ENCODE measurements around the gene CAPN15.

Gene CAPN15

GRCh38 chr16:543301-544164 is 16.0 kb downstream of the CAPN15 start:
- H3K36me3 ChIP-seq (ENCODE audit: control insufficient read depth, insufficient read depth, low read length), result peaks cover 14% of the 10 kb centered on the region
- H3K4me3 ChIP-seq (ENCODE audit: low read depth, low read length), result no peak overlapping the region
- no peaks in the 10 kb centered on the region for H3K27me3 ChIP-seq (ENCODE audit: control insufficient read depth, insufficient read depth, low read length)
- H3K9ac ChIP-seq (ENCODE audit: low read depth, low read length), result no peak overlapping the region
- no peaks in the 10 kb centered on the region for H3K9me3 ChIP-seq (ENCODE audit: control insufficient read depth, insufficient read depth, low read length)
- no peaks in the 10 kb centered on the region for H3K4me1 ChIP-seq (ENCODE audit: control insufficient read depth, insufficient read depth, low read length)

- no peaks in the 10 kb centered on the region for H3K9me3 ChIP-seq (ENCODE audit: control insufficient read depth, insufficient read depth, low read length)
- no peak overlapping the region for H3K4me3 ChIP-seq (ENCODE audit: low read depth, low read length)
- peaks cover 17% of the 10 kb centered on the region for H3K36me3 ChIP-seq (ENCODE audit: control insufficient read depth, insufficient read depth, low read length)
- H3K4me1 ChIP-seq (ENCODE audit: control insufficient read depth, insufficient read depth, low read length), result no peaks in the 10 kb centered on the region
- H3K27me3 ChIP-seq (ENCODE audit: control insufficient read depth, insufficient read depth, low read length), result no peaks in the 10 kb centered on the region
- no peak overlapping the region for H3K9ac ChIP-seq (ENCODE audit: low read depth, low read length)
Observed at GRCh38 chr16:544517-544916, 17.0 kb downstream of the CAPN15 start.

- H3K36me3 ChIP-seq (ENCODE audit: control insufficient read depth, insufficient read depth, low read length), result peaks cover 18% of the 10 kb centered on the region
- no peak overlapping the region for H3K4me3 ChIP-seq (ENCODE audit: low read depth, low read length)
- no peaks in the 10 kb centered on the region for H3K4me1 ChIP-seq (ENCODE audit: control insufficient read depth, insufficient read depth, low read length)
- H3K9me3 ChIP-seq (ENCODE audit: control insufficient read depth, insufficient read depth, low read length), result no peaks in the 10 kb centered on the region
- H3K9ac ChIP-seq (ENCODE audit: low read depth, low read length), result no peak overlapping the region
- no peaks in the 10 kb centered on the region for H3K27me3 ChIP-seq (ENCODE audit: control insufficient read depth, insufficient read depth, low read length)
Observed at GRCh38 chr16:546909-547770, 19.6 kb downstream of the CAPN15 start.

GRCh38 chr16:548586-548985 is 21.1 kb downstream of the CAPN15 start:
- Histone ChIP-seq H3K9me3 (ENCODE audit: control insufficient read depth, insufficient read depth, low read length) (no peaks in the 10 kb centered on the region), H3K4me3 (ENCODE audit: low read depth, low read length) (no peak overlapping the region), H3K4me1 (ENCODE audit: control insufficient read depth, insufficient read depth, low read length) (no peaks in the 10 kb centered on the region), H3K36me3 (ENCODE audit: control insufficient read depth, insufficient read depth, low read length) (peaks cover 23% of the 10 kb centered on the region), H3K27me3 (ENCODE audit: control insufficient read depth, insufficient read depth, low read length) (no peaks in the 10 kb centered on the region), H3K9ac (ENCODE audit: low read depth, low read length) (no peak overlapping the region)

GRCh38 chr16:549544-550263 is 22.2 kb downstream of the CAPN15 start:
- Histone ChIP-seq H3K9ac (ENCODE audit: low read depth, low read length) (no peak overlapping the region), H3K4me1 (ENCODE audit: control insufficient read depth, insufficient read depth, low read length) (no peaks in the 10 kb centered on the region), H3K27me3 (ENCODE audit: control insufficient read depth, insufficient read depth, low read length) (no peaks in the 10 kb centered on the region), H3K9me3 (ENCODE audit: control insufficient read depth, insufficient read depth, low read length) (no peaks in the 10 kb centered on the region), H3K4me3 (ENCODE audit: low read depth, low read length) (no peak overlapping the region), H3K36me3 (ENCODE audit: control insufficient read depth, insufficient read depth, low read length) (peaks cover 23% of the 10 kb centered on the region)

GRCh38 chr16:551210-551609 is 23.7 kb downstream of the CAPN15 start:
- Histone ChIP-seq H3K9ac (ENCODE audit: low read depth, low read length) (no peak overlapping the region), H3K36me3 (ENCODE audit: control insufficient read depth, insufficient read depth, low read length) (peaks cover 23% of the 10 kb centered on the region), H3K9me3 (ENCODE audit: control insufficient read depth, insufficient read depth, low read length) (no peaks in the 10 kb centered on the region), H3K27me3 (ENCODE audit: control insufficient read depth, insufficient read depth, low read length) (no peaks in the 10 kb centered on the region), H3K4me1 (ENCODE audit: control insufficient read depth, insufficient read depth, low read length) (no peaks in the 10 kb centered on the region), H3K4me3 (ENCODE audit: low read depth, low read length) (no peak overlapping the region)

GRCh38 chr16:552171-552570 is 24.7 kb downstream of the CAPN15 start:
- H3K27me3 ChIP-seq (ENCODE audit: control insufficient read depth, insufficient read depth, low read length), result no peaks in the 10 kb centered on the region

GRCh38 chr16:553601-554296 is 26.2 kb downstream of the CAPN15 start:
- no peaks in the 10 kb centered on the region for H3K4me1 ChIP-seq (ENCODE audit: control insufficient read depth, insufficient read depth, low read length)
- H3K9me3 ChIP-seq (ENCODE audit: control insufficient read depth, insufficient read depth, low read length), result no peaks in the 10 kb centered on the region
- no peak overlapping the region for H3K4me3 ChIP-seq (ENCODE audit: low read depth, low read length)
- H3K27me3 ChIP-seq (ENCODE audit: control insufficient read depth, insufficient read depth, low read length), result no peaks in the 10 kb centered on the region
- no peak overlapping the region for H3K9ac ChIP-seq (ENCODE audit: low read depth, low read length)
- peaks cover 12% of the 10 kb centered on the region for H3K36me3 ChIP-seq (ENCODE audit: control insufficient read depth, insufficient read depth, low read length)

More at GRCh38 chr16:552171-552570, 24.7 kb downstream of the CAPN15 start:
- Histone ChIP-seq H3K4me1 (ENCODE audit: control insufficient read depth, insufficient read depth, low read length) (no peaks in the 10 kb centered on the region), H3K4me3 (ENCODE audit: low read depth, low read length) (no peak overlapping the region), H3K36me3 (ENCODE audit: control insufficient read depth, insufficient read depth, low read length) (peaks cover 21% of the 10 kb centered on the region), H3K9ac (ENCODE audit: low read depth, low read length) (no peak overlapping the region), H3K9me3 (ENCODE audit: control insufficient read depth, insufficient read depth, low read length) (no peaks in the 10 kb centered on the region)

GRCh38 chr16:554297-554621 is 26.7 kb downstream of the CAPN15 start:
- Histone ChIP-seq H3K4me3 (ENCODE audit: low read depth, low read length) (no peak overlapping the region), H3K9ac (ENCODE audit: low read depth, low read length) (no peak overlapping the region), H3K9me3 (ENCODE audit: control insufficient read depth, insufficient read depth, low read length) (no peaks in the 10 kb centered on the region), H3K36me3 (ENCODE audit: control insufficient read depth, insufficient read depth, low read length) (peaks cover 10% of the 10 kb centered on the region), H3K4me1 (ENCODE audit: control insufficient read depth, insufficient read depth, low read length) (no peaks in the 10 kb centered on the region), H3K27me3 (ENCODE audit: control insufficient read depth, insufficient read depth, low read length) (peaks cover 2% of the 10 kb centered on the region)

GRCh38 chr16:554640-555365 is 27.3 kb downstream of the CAPN15 start:
- Histone ChIP-seq H3K4me3 (ENCODE audit: low read depth, low read length) (no peak overlapping the region), H3K36me3 (ENCODE audit: control insufficient read depth, insufficient read depth, low read length) (peaks cover 10% of the 10 kb centered on the region), H3K4me1 (ENCODE audit: control insufficient read depth, insufficient read depth, low read length) (no peaks in the 10 kb centered on the region), H3K9ac (ENCODE audit: low read depth, low read length) (no peak overlapping the region), H3K9me3 (ENCODE audit: control insufficient read depth, insufficient read depth, low read length) (no peaks in the 10 kb centered on the region), H3K27me3 (ENCODE audit: control insufficient read depth, insufficient read depth, low read length) (peaks cover 5% of the 10 kb centered on the region)
